ENCODE measurements around the gene GALNT2.

The GALNT2 gene

GRCh38 chr1:230287674-230288315 lies 220.8 kb downstream of the GALNT2 start:
- DNase-seq = no peak

GRCh38 chr1:230288641-230289349 lies 221.8 kb downstream of the GALNT2 start:
- no peak for DNase-seq

GRCh38 chr1:230289350-230289644 lies 222.3 kb downstream of the GALNT2 start:
- no peak for DNase-seq

- DNase-seq = no peak
These were observed 224.9 kb downstream of the GALNT2 start for GRCh38 chr1:230291731-230292620.

GRCh38 chr1:230292689-230293389 lies 225.8 kb downstream of the GALNT2 start:
- no peak for DNase-seq

DNA sequence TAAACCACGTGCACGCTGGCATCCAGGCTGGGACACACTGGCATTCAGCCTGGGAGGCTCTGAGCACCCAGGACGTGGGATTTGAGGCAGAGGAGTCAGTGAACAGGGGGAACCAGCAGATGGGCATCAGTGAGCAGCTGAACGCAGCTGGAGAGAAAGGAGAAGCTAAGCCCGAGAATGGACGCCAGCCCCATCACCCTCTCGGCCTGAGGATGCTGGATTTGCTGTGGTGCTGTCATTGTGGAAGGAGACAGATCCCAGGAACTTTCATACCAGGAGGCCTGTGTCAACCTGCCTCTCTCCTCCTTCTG lies 226.3 kb downstream of the GALNT2 start:
- no peak for DNase-seq

GRCh38 chr1:230295367-230295766 lies 228.3 kb downstream of the GALNT2 start:
- DNase-seq = no peak

DNA sequence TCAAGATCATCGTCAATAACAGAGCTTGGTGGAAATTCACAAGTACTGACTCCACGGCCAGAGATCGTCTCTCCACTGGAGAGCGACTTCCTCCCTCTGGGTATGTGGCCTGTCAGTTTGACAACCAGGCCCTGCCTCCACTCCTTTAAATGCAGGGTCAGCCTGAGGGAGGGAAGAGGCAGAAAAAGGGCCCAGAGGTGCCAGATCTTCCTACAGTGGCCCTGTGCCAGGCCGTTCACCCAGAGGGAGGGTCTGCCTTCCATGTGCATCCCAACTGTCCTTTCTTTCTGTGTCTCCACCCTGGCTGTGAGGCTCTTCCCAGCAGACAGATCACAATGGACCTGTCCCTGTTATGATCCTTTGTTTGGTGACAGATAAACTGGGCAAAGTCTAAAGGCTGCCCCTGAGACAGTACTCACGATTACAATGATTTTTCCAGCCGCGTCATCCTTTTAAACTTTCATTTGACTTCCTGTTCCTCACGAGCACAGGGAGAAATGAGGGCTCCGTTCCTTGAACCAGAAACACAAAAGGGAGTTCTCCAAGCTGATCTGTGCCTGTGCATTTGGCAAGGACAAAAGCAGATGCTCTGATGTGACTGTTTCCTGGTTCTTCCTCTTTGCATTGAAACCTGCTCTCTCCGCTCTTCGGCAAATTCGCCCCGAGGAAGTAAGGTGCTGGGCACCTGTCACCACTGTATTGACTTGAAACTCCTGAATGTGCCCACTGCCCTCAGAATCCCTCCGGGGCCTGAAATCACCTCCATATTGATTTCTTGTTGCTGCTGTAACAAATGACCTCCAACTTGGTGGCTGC lies 232.4 kb downstream of the GALNT2 start:
- DNase-seq = no peak

DNA sequence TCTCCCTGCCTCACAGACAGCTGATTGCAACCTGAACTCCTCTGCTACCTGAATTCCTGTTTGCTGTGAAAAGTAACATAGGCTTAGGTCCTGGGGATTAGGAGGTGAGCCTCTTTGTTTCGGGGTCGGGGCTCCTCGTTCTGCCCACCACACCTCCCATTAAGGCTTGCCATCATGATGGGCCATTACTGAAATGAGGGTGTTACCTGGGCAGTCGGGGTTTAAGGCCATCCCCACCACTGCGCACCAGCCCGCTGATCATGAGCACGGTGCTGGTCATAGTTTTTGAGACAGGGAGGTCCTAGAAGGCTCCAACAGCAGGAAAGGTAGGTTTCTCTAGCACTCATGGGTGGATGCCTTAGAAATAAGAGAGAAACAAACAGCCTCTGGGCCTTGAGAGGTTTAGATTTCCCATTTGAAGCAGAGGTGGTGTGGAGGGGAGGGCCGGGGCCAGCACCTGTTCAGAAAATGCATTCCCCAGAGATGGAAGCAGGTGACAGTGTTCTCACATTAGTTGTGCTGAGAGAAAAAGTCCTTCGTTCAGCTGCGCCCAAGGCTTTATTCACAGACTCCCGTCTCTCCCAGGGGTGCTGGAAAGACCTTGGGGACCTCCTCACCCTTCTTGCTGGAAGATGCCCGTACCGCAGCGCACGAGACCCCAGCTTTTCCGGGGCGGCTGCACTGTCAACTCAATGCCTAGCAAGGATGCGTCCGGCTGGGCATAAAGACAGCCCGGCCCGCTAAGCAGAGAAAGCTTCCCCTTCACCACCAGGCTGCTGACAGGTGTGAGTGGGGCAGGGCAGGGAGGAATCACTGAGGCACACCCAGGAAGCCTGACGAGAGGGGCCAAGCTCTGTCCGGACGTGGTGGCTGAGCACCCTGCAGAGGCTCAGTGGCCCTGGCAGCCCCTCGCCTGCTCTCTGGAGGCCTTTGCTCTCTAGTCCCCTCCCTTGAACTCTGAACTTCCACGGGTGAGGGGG lies 233.6 kb downstream of the GALNT2 start:
- no peak for DNase-seq

GRCh38 chr1:230301322-230301721 lies 234.3 kb downstream of the GALNT2 start:
- DNase-seq = no peak

- DNase-seq = no peak
These were observed 234.8 kb downstream of the GALNT2 start for GRCh38 chr1:230301822-230302221.

GRCh38 chr1:230303069-230303468 lies 236.0 kb downstream of the GALNT2 start:
- DNase-seq = no peak

DNA sequence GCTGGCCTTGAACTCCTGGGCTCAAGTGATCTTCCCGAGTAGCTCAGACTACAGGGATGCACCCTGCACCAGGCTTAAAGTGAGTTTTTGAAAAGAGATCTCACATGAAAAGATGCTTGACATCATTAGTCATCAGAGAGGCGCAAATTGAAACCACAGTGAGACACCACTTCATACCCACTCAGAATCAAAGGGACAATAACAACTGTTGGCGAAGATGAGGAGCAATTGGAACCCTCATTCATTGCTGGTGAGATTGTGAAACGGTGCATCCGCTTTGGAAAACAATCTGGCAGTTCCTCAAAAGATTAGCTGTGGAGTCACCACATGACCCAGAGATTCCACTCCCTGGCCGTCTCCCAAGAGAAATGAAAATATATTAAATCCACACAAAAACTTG lies 236.8 kb downstream of the GALNT2 start:
- no peak for DNase-seq

DNA sequence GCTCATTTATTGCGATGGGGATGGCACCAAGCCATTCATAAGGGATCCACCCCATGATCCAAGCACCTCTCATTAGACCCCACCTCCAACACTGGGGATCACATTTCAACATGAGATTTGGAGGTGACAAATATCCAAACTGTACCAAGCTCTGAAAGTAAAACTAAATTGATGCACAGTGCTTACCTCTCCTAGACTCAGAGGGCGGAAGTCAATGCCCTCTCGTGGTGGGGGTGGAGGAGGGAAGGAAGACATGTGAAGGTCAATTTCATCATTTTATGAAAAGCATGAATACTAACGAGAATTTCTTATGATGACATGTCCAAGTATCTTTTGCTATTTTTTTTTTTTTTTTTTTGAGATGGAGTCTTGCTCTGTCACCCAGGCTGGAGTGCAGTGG lies 239.1 kb downstream of the GALNT2 start:
- DNase-seq = no peak

DNA sequence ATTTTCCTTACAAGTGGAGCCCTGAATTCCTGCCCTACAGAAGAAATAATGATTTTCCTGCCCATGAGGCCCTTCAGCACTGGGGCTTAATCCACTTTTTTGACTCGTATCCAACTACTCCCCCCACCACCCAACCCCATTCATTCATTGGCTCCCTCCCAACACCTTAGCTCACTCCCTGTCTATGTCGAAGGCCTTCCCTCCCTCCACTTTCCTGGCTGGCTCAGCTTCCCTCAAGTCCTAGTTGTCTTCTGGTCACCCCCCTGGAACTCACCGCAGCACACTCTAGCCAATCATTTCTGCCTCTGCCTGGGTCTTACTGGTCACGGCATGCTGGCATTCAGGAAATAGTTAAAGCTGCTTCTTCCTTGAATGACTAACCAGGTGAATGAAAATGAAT lies 240.2 kb downstream of the GALNT2 start:
- no peak for DNase-seq

GRCh38 chr1:230308039-230308438 lies 241.0 kb downstream of the GALNT2 start:
- DNase-seq = no peak

DNA sequence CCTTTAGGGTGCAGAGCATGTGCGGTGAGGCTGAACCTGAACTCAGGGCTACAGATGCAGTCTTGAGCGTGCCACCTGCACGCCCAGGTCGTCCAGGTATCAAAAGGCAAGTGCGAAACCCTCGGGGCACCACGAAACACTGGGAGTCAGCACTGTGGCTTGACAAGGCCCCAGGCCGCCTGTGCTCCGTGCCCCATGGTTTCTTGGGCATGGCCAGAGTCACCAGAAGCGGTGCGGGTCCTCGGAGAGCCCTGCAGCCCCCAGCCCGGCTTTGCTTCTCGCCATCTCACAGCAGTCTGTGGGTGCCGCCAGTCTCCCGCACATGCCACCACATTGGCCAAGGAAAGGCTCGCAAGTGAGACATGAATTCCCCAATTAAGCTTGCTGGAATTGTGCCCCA lies 241.8 kb downstream of the GALNT2 start:
- no peak for DNase-seq

GRCh38 chr1:230309646-230310177 lies 242.7 kb downstream of the GALNT2 start:
- no peak for DNase-seq

GRCh38 chr1:230310381-230311163 lies 243.5 kb downstream of the GALNT2 start:
- DNase-seq = peak; percentile 64

- no peak for DNase-seq
These were observed 245.6 kb downstream of the GALNT2 start for GRCh38 chr1:230312676-230313075.
